ENCODE data around the gene MYO5A. TPM values are rescaled to one million over a fixed set of nuclear protein-coding genes. Genes with fewer than 3 reads are reported as not detected.

Gene MYO5A
- total and polyA plus RNA-seq, 2 donors (not counting 1 experiment from before 2014, with no cell fraction given): 12.2 to 44.4 TPM

DNA sequence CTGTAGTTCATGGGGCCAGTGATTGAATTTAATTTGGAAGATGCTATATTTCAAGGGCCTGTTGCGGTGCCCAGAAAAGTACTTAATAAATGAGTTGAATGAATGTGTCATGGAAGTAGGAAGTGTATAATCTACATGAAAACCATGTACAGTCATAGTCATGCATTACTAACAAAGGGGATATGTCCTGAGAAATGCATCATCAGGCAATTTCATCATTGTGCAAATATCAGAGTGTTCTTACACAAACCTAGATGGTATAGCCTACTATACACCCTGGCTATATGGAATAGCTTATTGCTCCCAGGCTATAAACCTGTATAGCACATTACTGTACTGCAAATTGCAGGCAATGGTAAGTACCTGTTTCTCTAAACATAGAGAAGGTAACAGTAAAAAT lies 222.4 kb downstream of the MYO5A start:
- H4K20me1 ChIP-seq (ENCODE audit: control insufficient read depth, insufficient read depth, low read length, poor library complexity, severe bottlenecking): no peaks in the 10 kb centered on the region
- H3K27me3 Mint-ChIP-seq: no peaks in the 10 kb centered on the region
- DNase-seq (no peak), ATAC-seq (ENCODE audit: low read depth) (no peak)
- H3K27me3 ChIP-seq (replicated peaks in 1 of 4; ENCODE audit: control extremely low read depth in 1 of 4, control insufficient read depth in 3 of 4, insufficient read depth in 4 of 4, low read length in 3 of 4): no peaks in the 10 kb centered on the region
- H3K27ac ChIP-seq (ENCODE audit: low read length in 2 of 2): no peak overlapping the region
- H3K27ac Mint-ChIP-seq: no peak overlapping the region
- ChIA-PET CTCF (no interaction called here), POLR2A (no interaction called here)
- H3K4me2 ChIP-seq (replicated peaks; ENCODE audit: low read depth, low read length, poor library complexity, severe bottlenecking): no peak overlapping the region
- TF ChIP-seq, protein P1, sequence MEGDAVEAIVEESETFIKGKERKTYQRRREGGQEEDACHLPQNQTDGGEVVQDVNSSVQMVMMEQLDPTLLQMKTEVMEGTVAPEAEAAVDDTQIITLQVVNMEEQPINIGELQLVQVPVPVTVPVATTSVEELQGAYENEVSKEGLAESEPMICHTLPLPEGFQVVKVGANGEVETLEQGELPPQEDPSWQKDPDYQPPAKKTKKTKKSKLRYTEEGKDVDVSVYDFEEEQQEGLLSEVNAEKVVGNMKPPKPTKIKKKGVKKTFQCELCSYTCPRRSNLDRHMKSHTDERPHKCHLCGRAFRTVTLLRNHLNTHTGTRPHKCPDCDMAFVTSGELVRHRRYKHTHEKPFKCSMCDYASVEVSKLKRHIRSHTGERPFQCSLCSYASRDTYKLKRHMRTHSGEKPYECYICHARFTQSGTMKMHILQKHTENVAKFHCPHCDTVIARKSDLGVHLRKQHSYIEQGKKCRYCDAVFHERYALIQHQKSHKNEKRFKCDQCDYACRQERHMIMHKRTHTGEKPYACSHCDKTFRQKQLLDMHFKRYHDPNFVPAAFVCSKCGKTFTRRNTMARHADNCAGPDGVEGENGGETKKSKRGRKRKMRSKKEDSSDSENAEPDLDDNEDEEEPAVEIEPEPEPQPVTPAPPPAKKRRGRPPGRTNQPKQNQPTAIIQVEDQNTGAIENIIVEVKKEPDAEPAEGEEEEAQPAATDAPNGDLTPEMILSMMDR (IDR thresholded peaks at IDR 0.05): no peak
- TF ChIP-seq EZH2 (IDR thresholded peaks at IDR 0.05; ENCODE audit: borderline replicate concordance, insufficient read depth, low read depth, low read length, poor library complexity, severe bottlenecking): no peak
- H2AFZ ChIP-seq (ENCODE audit: insufficient read depth, low read depth, low read length, poor library complexity, severe bottlenecking): no peak overlapping the region
- H3K4me3 ChIP-seq (ENCODE audit: control extremely low read depth in 1 of 5, extremely low read depth in 1 of 5, insufficient read depth in 1 of 5, low read depth in 2 of 5, low read length in 4 of 5): no peak overlapping the region
- H3K36me3 ChIP-seq (replicated peaks in 1 of 2; ENCODE audit: control extremely low read depth in 1 of 2, control insufficient read depth in 1 of 2, extremely low read depth in 1 of 2, insufficient read depth in 2 of 2, low read length in 1 of 2): peaks cover 4 to 5% of the 10 kb centered on the region in 2 experiments
- no peaks in the 10 kb centered on the region for H3K9me3 ChIP-seq (ENCODE audit: control extremely low read depth in 1 of 3, control insufficient read depth in 2 of 3, insufficient read depth in 1 of 3, low read length in 2 of 3)
- H3K4me3 Mint-ChIP-seq: no peak overlapping the region
- H3K9me3 Mint-ChIP-seq (ENCODE audit: insufficient read depth): no peaks in the 10 kb centered on the region
- intact Hi-C loops (cut with micrococcal nuclease): no loop called here
- no peak overlapping the region for H3K9ac ChIP-seq (ENCODE audit: low read length)
- WGBS (ENCODE audit: insufficient coverage): 100% methylated on average over 1 of the region's 1 CpG
- H3K4me1 ChIP-seq (ENCODE audit: control insufficient read depth in 2 of 2, insufficient read depth in 2 of 2, low read length in 2 of 2): peaks cover 20 to 22% of the 10 kb centered on the region in 2 donors
- peaks cover 30% of the 10 kb centered on the region for H3K4me1 Mint-ChIP-seq
- H3K79me2 ChIP-seq (ENCODE audit: control insufficient read depth, insufficient read depth, low read length): no peaks in the 10 kb centered on the region

DNA sequence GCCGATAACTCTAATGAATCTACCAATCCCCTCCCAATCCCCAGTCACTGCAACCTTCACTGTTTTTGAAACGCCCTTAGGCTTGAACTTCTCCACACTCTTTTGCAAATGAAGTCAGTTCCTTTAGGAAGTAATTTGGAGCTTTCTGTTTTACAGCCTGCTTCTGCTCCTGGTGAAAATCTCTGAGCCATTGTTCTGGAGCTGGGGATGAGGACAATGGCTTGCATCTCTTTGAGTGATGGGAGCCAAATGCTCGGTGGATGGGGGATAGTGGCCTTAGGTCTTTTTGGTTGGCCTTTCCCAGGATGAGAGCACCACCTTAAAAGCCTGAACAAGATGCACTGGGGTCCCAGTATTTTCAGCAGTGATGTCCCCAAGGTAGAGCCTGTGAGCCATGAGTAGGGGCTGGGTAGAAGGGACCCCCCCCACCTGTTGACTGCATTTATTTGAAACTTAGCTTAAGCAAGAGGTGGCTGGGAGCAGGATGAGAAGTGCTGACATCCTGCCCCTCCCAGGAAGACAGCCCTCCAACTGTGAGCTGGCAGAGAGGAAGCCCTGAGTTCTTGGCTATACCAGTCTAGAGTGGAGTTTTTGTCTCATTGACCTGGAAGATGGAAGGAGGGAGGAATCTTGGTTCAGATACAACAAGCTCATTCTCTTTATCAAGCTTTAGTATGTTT lies 225.4 kb downstream of the MYO5A start:
- no peaks in the 10 kb centered on the region for H3K27me3 ChIP-seq (replicated peaks in 1 of 4; ENCODE audit: control extremely low read depth in 1 of 4, control insufficient read depth in 3 of 4, insufficient read depth in 4 of 4, low read length in 3 of 4)
- H3K79me2 ChIP-seq (ENCODE audit: control insufficient read depth, insufficient read depth, low read length): no peaks in the 10 kb centered on the region
- H3K4me2 ChIP-seq (replicated peaks; ENCODE audit: low read depth, low read length, poor library complexity, severe bottlenecking): no peak overlapping the region
- H3K4me3 ChIP-seq (ENCODE audit: control extremely low read depth in 1 of 5, extremely low read depth in 1 of 5, insufficient read depth in 1 of 5, low read depth in 2 of 5, low read length in 4 of 5): no peak overlapping the region
- Mint-ChIP-seq H3K4me1 (peaks cover 13% of the 10 kb centered on the region), H3K27me3 (no peaks in the 10 kb centered on the region), H3K9me3 (ENCODE audit: insufficient read depth) (no peaks in the 10 kb centered on the region), H3K27ac (no peak overlapping the region), H3K4me3 (no peak overlapping the region)
- H3K27ac ChIP-seq (ENCODE audit: low read length in 2 of 2): no peak overlapping the region
- DNase-seq: no peak
- H3K4me1 ChIP-seq (ENCODE audit: control insufficient read depth in 2 of 2, insufficient read depth in 2 of 2, low read length in 2 of 2): peaks cover 6 to 7% of the 10 kb centered on the region in 2 donors
- H3K36me3 ChIP-seq (replicated peaks in 1 of 2; ENCODE audit: control extremely low read depth in 1 of 2, control insufficient read depth in 1 of 2, extremely low read depth in 1 of 2, insufficient read depth in 2 of 2, low read length in 1 of 2): no peaks in the 10 kb centered on the region
- no peaks in the 10 kb centered on the region for H4K20me1 ChIP-seq (ENCODE audit: control insufficient read depth, insufficient read depth, low read length, poor library complexity, severe bottlenecking)
- TF ChIP-seq, protein P1 (IDR thresholded peaks at IDR 0.05): no peak
- no peak for TF ChIP-seq EZH2 (IDR thresholded peaks at IDR 0.05; ENCODE audit: borderline replicate concordance, insufficient read depth, low read depth, low read length, poor library complexity, severe bottlenecking)
- no peak overlapping the region for H2AFZ ChIP-seq (ENCODE audit: insufficient read depth, low read depth, low read length, poor library complexity, severe bottlenecking)
- no peaks in the 10 kb centered on the region for H3K9me3 ChIP-seq (ENCODE audit: control extremely low read depth in 1 of 3, control insufficient read depth in 2 of 3, insufficient read depth in 1 of 3, low read length in 2 of 3)
- POLR2A ChIA-PET: no interaction called here
- no peak for ATAC-seq (ENCODE audit: low read depth)
- CTCF ChIA-PET: interaction anchor here (1.2 to 1.7 kb wide), 2 partner anchors 41 to 46 kb away, joined by 3 to 5 read pairs; no protein-coding TSS in a partner anchor
- no peak overlapping the region for H3K9ac ChIP-seq (ENCODE audit: low read length)
- intact Hi-C loops (cut with micrococcal nuclease): no loop called here
- 80% methylated on average over 2 of the region's 3 CpGs for WGBS (ENCODE audit: insufficient coverage)

All from B cell (primary cell).